HEK293T (cell line): Measurements from ENCODE around the gene APOB.

Source experiments
- BHLHE40 ChIP-seq: fragments of 450-650 bp; IDR thresholded peaks from 2 replicates; pipeline ENCODE4 v1.6.1; 2016; ENCODE audit warnings: mild to moderate bottlenecking, moderate library complexity, borderline replicate concordance
- ELF4 ChIP-seq: fragments of 450-650 bp; IDR thresholded peaks from 2 replicates; pipeline ENCODE4 v1.6.1; 2017; ENCODE audit warnings: antibody characterized with exemption
- FOXK2 ChIP-seq: fragments of 450-650 bp; IDR thresholded peaks from 2 replicates; pipeline ENCODE4 v1.6.1; 2016; ENCODE audit warnings: mild to moderate bottlenecking
- FOXM1 ChIP-seq: fragments of 450-650 bp; IDR thresholded peaks from 2 replicates; pipeline ENCODE4 v1.6.1; 2017; ENCODE audit warnings: mild to moderate bottlenecking, borderline replicate concordance
- SP1 ChIP-seq: fragments of 450-650 bp; IDR thresholded peaks from 2 replicates; pipeline ENCODE4 v1.6.1; 2017

DNA sequence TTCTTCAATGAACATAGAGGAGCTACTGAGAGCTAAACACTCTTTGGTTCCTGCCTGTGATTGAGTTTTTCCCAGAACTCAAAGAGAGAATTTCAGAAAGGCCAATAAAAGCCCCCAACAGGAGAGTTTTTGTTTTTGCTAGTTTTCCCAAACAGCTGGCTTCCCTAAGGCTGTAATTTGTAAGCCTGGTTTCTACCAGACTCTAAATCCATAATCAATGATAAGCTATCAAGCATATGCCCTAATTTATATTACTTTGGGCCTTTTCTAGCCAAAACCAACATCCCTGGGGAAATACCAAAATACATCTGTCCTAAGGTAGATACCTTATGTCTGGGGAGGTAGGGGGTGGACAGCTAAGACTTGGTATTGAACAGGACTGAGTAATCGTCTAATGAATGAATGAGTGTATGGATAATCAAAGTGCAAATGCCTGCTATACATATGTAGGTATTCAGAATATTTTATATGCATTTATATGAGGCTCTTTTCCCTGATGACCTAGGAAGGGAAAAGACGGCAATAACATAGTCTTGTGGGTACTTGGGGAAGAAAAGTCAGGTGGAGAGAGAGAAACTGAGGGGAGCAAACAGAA, 26.0 kb upstream of the APOB start:
- TF ChIP-seq FOXK2 (no peak), FOXM1 (no peak), SP1 (no peak), BHLHE40 (no peak), ELF4 (no peak)
